ENCODE data around the gene JARID2.

JARID2 gene

GRCh38 chr6:15508441-15508871 is 262.6 kb downstream of the JARID2 start:
- H3K9me2 ChIP-seq (ENCODE audit: low read depth, low read length) = no peaks in the 10 kb centered on the region
- H3K79me2 ChIP-seq (ENCODE audit: insufficient read depth, low read length) = no peaks in the 10 kb centered on the region
- H3F3A ChIP-seq (ENCODE audit: insufficient read depth, low read length) = no peaks in the 10 kb centered on the region
- H3K4me3 ChIP-seq (ENCODE audit: low read depth, low read length, poor library complexity, severe bottlenecking) = no peak overlapping the region
- H3K9me3 ChIP-seq (ENCODE audit: low read length) = no peaks in the 10 kb centered on the region
- H3K9ac ChIP-seq (ENCODE audit: low read length) = no peak overlapping the region
- H3K27ac ChIP-seq (ENCODE audit: low read depth, low read length, poor library complexity, severe bottlenecking) = no peak overlapping the region
- TF ChIP-seq EZH2 (IDR thresholded peaks at IDR 0.05; ENCODE audit: borderline replicate concordance, low read length) = no peak
- no peak for TF ChIP-seq CTCF (IDR thresholded peaks at IDR 0.05; ENCODE audit: low read length)
- H3K36me3 ChIP-seq (ENCODE audit: insufficient read depth, low read length) = no peaks in the 10 kb centered on the region
- no peak overlapping the region for H3K4me2 ChIP-seq (ENCODE audit: low read length)
- no peak overlapping the region for H2AFZ ChIP-seq (ENCODE audit: low read length)
- H3K27me3 ChIP-seq (ENCODE audit: insufficient read depth, low read length) = no peaks in the 10 kb centered on the region
- H3K4me1 ChIP-seq (ENCODE audit: insufficient read depth, low read length, severe bottlenecking) = no peaks in the 10 kb centered on the region
- H4K20me1 ChIP-seq (ENCODE audit: insufficient read depth, low read length) = no peaks in the 10 kb centered on the region

GRCh38 chr6:15508931-15509330 is 263.1 kb downstream of the JARID2 start:
- Histone ChIP-seq H3K27me3 (ENCODE audit: insufficient read depth, low read length) (no peaks in the 10 kb centered on the region), H3K79me2 (ENCODE audit: insufficient read depth, low read length) (no peaks in the 10 kb centered on the region), H3K4me3 (ENCODE audit: low read depth, low read length, poor library complexity, severe bottlenecking) (no peak overlapping the region), H2AFZ (ENCODE audit: low read length) (no peak overlapping the region), H3K27ac (ENCODE audit: low read depth, low read length, poor library complexity, severe bottlenecking) (no peak overlapping the region), H3K4me1 (ENCODE audit: insufficient read depth, low read length, severe bottlenecking) (no peaks in the 10 kb centered on the region), H3K9me3 (ENCODE audit: low read length) (no peaks in the 10 kb centered on the region), H3F3A (ENCODE audit: insufficient read depth, low read length) (no peaks in the 10 kb centered on the region), H3K4me2 (ENCODE audit: low read length) (no peak overlapping the region), H3K9ac (ENCODE audit: low read length) (no peak overlapping the region), H3K9me2 (ENCODE audit: low read depth, low read length) (no peaks in the 10 kb centered on the region), H4K20me1 (ENCODE audit: insufficient read depth, low read length) (no peaks in the 10 kb centered on the region), H3K36me3 (ENCODE audit: insufficient read depth, low read length) (no peaks in the 10 kb centered on the region)
- no peak for TF ChIP-seq CTCF (IDR thresholded peaks at IDR 0.05; ENCODE audit: low read length)
- TF ChIP-seq EZH2 (IDR thresholded peaks at IDR 0.05; ENCODE audit: borderline replicate concordance, low read length) = no peak

GRCh38 chr6:15509335-15509933 is 263.6 kb downstream of the JARID2 start:
- Histone ChIP-seq H3K9ac (ENCODE audit: low read length) (no peak overlapping the region), H3F3A (ENCODE audit: insufficient read depth, low read length) (no peaks in the 10 kb centered on the region), H3K4me2 (ENCODE audit: low read length) (no peak overlapping the region), H3K4me1 (ENCODE audit: insufficient read depth, low read length, severe bottlenecking) (no peaks in the 10 kb centered on the region), H3K27me3 (ENCODE audit: insufficient read depth, low read length) (no peaks in the 10 kb centered on the region), H4K20me1 (ENCODE audit: insufficient read depth, low read length) (no peaks in the 10 kb centered on the region), H3K9me3 (ENCODE audit: low read length) (no peaks in the 10 kb centered on the region), H3K9me2 (ENCODE audit: low read depth, low read length) (no peaks in the 10 kb centered on the region), H3K27ac (ENCODE audit: low read depth, low read length, poor library complexity, severe bottlenecking) (no peak overlapping the region), H2AFZ (ENCODE audit: low read length) (no peak overlapping the region), H3K36me3 (ENCODE audit: insufficient read depth, low read length) (no peaks in the 10 kb centered on the region), H3K4me3 (ENCODE audit: low read depth, low read length, poor library complexity, severe bottlenecking) (no peak overlapping the region), H3K79me2 (ENCODE audit: insufficient read depth, low read length) (no peaks in the 10 kb centered on the region)
- no peak for TF ChIP-seq CTCF (IDR thresholded peaks at IDR 0.05; ENCODE audit: low read length)
- TF ChIP-seq EZH2 (IDR thresholded peaks at IDR 0.05; ENCODE audit: borderline replicate concordance, low read length) = no peak

Measured in OCI-LY1 (cell line).